ENCODE results near the gene PDIA2. TPM values are rescaled to one million over a fixed set of nuclear protein-coding genes. Genes with fewer than 3 reads are reported as not detected.

Gene PDIA2
- total and polyA plus RNA-seq, 10 of the 15 experiments (the other 5 are each of a cell fraction or from before 2014, with no cell fraction given): 0.11 to 0.36 TPM; not detected in 8

DNA sequence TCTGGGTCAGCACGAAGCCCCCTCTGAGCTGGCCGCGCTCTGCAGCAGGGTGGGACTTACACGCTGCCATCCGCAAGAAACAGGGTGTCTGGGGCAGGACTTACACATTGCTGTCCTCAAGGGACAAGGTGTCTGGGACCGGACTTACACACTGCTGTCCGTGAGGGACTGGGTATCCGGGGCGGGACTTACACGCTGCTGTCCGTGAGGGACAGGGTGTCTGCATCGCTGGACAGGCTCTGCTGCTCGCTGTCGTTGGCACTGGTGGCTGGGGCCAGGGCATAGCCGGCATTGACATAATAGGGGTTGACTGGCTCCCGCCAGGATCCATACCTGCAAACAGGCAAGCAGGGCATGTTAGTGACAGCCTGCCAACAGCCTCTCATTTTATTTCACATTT, 31.4 kb downstream of the PDIA2 start:
- in situ Hi-C loops (cut with MboI): no loop called here
- H3K9me3 ChIP-seq (replicated peaks; ENCODE audit: control insufficient read depth, insufficient read depth, low read length): no peaks in the 10 kb centered on the region
- H2AFZ ChIP-seq (ENCODE audit: control insufficient read depth, low read depth, low read length): no peak overlapping the region
- intact Hi-C loops (cut with micrococcal nuclease; ENCODE audit: unreplicated experiment): no loop called here
- no peaks in the 10 kb centered on the region; the same call in none of the 2 replicates for H3K79me2 ChIP-seq (ENCODE audit: control insufficient read depth, insufficient read depth, low read length)
- no peak for DNase-seq (ENCODE audit: low read depth, low spot score)
- SMC1A ChIA-PET (ENCODE audit: uncharacterized antibody, unreplicated experiment): no interaction called here
- H4K20me1 ChIP-seq (ENCODE audit: control insufficient read depth, insufficient read depth): no peaks in the 10 kb centered on the region; the same call in 1 of the 2 replicates
- H3K4me3 ChIP-seq: no peak overlapping the region
- H3K4me2 ChIP-seq (ENCODE audit: control insufficient read depth, insufficient read depth): no peak overlapping the region
- TF ChIP-seq NFXL1 (IDR thresholded peaks at IDR 0.05; ENCODE audit: borderline replicate concordance): no peak
- no peak for TF ChIP-seq NRF1 (conservative IDR thresholded peaks at IDR 0.05; ENCODE audit: low read depth, low read length)
- TF ChIP-seq ZNF384 (IDR thresholded peaks at IDR 0.05; ENCODE audit: borderline replicate concordance, low read depth, low read length): no peak
- no peak for TF ChIP-seq ZZZ3 (IDR thresholded peaks at IDR 0.05; ENCODE audit: control insufficient read depth, insufficient read length, low read depth)
- TF ChIP-seq, protein P1, sequence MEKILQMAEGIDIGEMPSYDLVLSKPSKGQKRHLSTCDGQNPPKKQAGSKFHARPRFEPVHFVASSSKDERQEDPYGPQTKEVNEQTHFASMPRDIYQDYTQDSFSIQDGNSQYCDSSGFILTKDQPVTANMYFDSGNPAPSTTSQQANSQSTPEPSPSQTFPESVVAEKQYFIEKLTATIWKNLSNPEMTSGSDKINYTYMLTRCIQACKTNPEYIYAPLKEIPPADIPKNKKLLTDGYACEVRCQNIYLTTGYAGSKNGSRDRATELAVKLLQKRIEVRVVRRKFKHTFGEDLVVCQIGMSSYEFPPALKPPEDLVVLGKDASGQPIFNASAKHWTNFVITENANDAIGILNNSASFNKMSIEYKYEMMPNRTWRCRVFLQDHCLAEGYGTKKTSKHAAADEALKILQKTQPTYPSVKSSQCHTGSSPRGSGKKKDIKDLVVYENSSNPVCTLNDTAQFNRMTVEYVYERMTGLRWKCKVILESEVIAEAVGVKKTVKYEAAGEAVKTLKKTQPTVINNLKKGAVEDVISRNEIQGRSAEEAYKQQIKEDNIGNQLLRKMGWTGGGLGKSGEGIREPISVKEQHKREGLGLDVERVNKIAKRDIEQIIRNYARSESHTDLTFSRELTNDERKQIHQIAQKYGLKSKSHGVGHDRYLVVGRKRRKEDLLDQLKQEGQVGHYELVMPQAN (conservative IDR thresholded peaks at IDR 0.05): no peak
- no peak for TF ChIP-seq SMC3 (IDR thresholded peaks at IDR 0.05; ENCODE audit: borderline replicate concordance, low read length)
- TF ChIP-seq BRCA1 (IDR thresholded peaks at IDR 0.05; ENCODE audit: low read depth, low read length): no peak
- TF ChIP-seq MTA2 (IDR thresholded peaks at IDR 0.05; ENCODE audit: low read depth): no peak
- TF ChIP-seq MYC (IDR thresholded peaks at IDR 0.05; ENCODE audit: insufficient read depth, insufficient read length, insufficient replicate concordance, low read length, severe bottlenecking): no peak
- TF ChIP-seq, protein P2, sequence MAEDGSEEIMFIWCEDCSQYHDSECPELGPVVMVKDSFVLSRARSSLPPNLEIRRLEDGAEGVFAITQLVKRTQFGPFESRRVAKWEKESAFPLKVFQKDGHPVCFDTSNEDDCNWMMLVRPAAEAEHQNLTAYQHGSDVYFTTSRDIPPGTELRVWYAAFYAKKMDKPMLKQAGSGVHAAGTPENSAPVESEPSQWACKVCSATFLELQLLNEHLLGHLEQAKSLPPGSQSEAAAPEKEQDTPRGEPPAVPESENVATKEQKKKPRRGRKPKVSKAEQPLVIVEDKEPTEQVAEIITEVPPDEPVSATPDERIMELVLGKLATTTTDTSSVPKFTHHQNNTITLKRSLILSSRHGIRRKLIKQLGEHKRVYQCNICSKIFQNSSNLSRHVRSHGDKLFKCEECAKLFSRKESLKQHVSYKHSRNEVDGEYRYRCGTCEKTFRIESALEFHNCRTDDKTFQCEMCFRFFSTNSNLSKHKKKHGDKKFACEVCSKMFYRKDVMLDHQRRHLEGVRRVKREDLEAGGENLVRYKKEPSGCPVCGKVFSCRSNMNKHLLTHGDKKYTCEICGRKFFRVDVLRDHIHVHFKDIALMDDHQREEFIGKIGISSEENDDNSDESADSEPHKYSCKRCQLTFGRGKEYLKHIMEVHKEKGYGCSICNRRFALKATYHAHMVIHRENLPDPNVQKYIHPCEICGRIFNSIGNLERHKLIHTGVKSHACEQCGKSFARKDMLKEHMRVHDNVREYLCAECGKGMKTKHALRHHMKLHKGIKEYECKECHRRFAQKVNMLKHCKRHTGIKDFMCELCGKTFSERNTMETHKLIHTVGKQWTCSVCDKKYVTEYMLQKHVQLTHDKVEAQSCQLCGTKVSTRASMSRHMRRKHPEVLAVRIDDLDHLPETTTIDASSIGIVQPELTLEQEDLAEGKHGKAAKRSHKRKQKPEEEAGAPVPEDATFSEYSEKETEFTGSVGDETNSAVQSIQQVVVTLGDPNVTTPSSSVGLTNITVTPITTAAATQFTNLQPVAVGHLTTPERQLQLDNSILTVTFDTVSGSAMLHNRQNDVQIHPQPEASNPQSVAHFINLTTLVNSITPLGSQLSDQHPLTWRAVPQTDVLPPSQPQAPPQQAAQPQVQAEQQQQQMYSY (CRISPR knock-in tag; IDR thresholded peaks at IDR 0.05): no peak
- no peak for TF ChIP-seq RCOR1 (conservative IDR thresholded peaks at IDR 0.05; ENCODE audit: low read depth, low read length)
- no peak for TF ChIP-seq BHLHE40 (IDR thresholded peaks at IDR 0.05; ENCODE audit: borderline replicate concordance in 1 of 2, low read depth in 2 of 2, low read length in 1 of 2)
- TF ChIP-seq, protein P3, sequence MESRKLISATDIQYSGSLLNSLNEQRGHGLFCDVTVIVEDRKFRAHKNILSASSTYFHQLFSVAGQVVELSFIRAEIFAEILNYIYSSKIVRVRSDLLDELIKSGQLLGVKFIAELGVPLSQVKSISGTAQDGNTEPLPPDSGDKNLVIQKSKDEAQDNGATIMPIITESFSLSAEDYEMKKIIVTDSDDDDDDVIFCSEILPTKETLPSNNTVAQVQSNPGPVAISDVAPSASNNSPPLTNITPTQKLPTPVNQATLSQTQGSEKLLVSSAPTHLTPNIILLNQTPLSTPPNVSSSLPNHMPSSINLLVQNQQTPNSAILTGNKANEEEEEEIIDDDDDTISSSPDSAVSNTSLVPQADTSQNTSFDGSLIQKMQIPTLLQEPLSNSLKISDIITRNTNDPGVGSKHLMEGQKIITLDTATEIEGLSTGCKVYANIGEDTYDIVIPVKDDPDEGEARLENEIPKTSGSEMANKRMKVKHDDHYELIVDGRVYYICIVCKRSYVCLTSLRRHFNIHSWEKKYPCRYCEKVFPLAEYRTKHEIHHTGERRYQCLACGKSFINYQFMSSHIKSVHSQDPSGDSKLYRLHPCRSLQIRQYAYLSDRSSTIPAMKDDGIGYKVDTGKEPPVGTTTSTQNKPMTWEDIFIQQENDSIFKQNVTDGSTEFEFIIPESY (IDR thresholded peaks at IDR 0.05): no peak
- no peak for TF ChIP-seq BMI1 (IDR thresholded peaks at IDR 0.05; ENCODE audit: borderline replicate concordance)
- no peak for TF ChIP-seq NR2F1 (conservative IDR thresholded peaks at IDR 0.05)
- TF ChIP-seq FOXM1 (IDR thresholded peaks at IDR 0.05; ENCODE audit: low read depth, low read length): no peak
- CTCF ChIA-PET: no interaction called here
- BruUV-seq (replicated peaks): no TSS peak
- 98% methylated on average over 16 of the region's 16 CpGs for WGBS (ENCODE audit: insufficient coverage, insufficient replicate concordance, low lambda C conversion rate, missing lambda C conversion rate)
- POLR2A ChIA-PET: interaction anchor here (0.6 kb wide), 1 partner anchor 80 kb away, joined by 4 read pairs; no protein-coding TSS in a partner anchor
- H3K27ac ChIP-seq (ENCODE audit: control insufficient read depth, insufficient read depth): no peak overlapping the region
- no peak overlapping the region for H3K9ac ChIP-seq (ENCODE audit: control insufficient read depth, insufficient read depth, low read length)
- H3K4me1 ChIP-seq (ENCODE audit: control insufficient read depth, insufficient read depth, low read length): no peaks in the 10 kb centered on the region
- FAIRE-seq: no peak
- H3K36me3 ChIP-seq (ENCODE audit: control insufficient read depth in 2 of 2, insufficient read depth in 2 of 2, low read length in 1 of 2): peaks cover under 1 to 22% of the 10 kb centered on the region in 2 experiments; a peak in 3 of 4 replicates
- H3K27me3 ChIP-seq (replicated peaks in 1 of 2; ENCODE audit: control insufficient read depth in 2 of 2, insufficient read depth in 2 of 2, low read length in 1 of 2): no peaks in the 10 kb centered on the region
- RAD21 ChIA-PET (ENCODE audit: unreplicated experiment): no interaction called here
- no peak for ATAC-seq
